Smooth muscle cell (in vitro differentiated cells): Measurements from ENCODE around the gene CA10. TPM values are rescaled to one million over a fixed set of nuclear protein-coding genes. Genes with fewer than 3 reads are reported as not detected.

Experiments
- DNase-seq: peaks from one replicate; lab custom pipeline; 2025; ENCODE audit not compliant: unreplicated experiment; lab: John Stamatoyannopoulos, UW
- H2AFZ ChIP-seq: fragments of 200-600 bp; sonication (generic); 2 replicates; pipeline ENCODE4 v1.6.0; 2016; ENCODE audit warnings: antibody characterized with exemption, low read depth, mild to moderate bottlenecking
- H3F3A ChIP-seq: fragments of 200-600 bp; sonication (generic); 2 replicates; pipeline ENCODE4 v1.6.0; 2017; ENCODE audit warnings: antibody characterized with exemption, low read depth
- H3K27ac ChIP-seq: fragments of 200-600 bp; sonication (generic); 2 replicates; pipeline ENCODE4 v1.5.1; 2016; ENCODE audit warnings: low read depth, mild to moderate bottlenecking
- H3K27me3 ChIP-seq: fragments of 200-600 bp; sonication (generic); 2 replicates; pipeline ENCODE4 v1.6.1; 2016; ENCODE audit warnings: low read depth, mild to moderate bottlenecking
- H3K36me3 ChIP-seq: fragments of 200-600 bp; sonication (generic); 2 replicates; pipeline ENCODE4 v1.5.1; 2016; ENCODE audit warnings: low read depth
- H3K4me1 ChIP-seq: fragments of 200-600 bp; sonication (generic); 2 replicates; pipeline ENCODE4 v1.5.1; 2016; ENCODE audit warnings: low read depth
- H3K4me2 ChIP-seq: fragments of 200-600 bp; sonication (generic); 2 replicates; pipeline ENCODE4 v1.6.0; 2016; ENCODE audit warnings: mild to moderate bottlenecking
- H3K4me3 ChIP-seq: fragments of 200-600 bp; sonication (generic); 2 replicates; pipeline ENCODE4 v1.5.1; 2016; ENCODE audit warnings: mild to moderate bottlenecking
- H3K79me2 ChIP-seq: fragments of 200-600 bp; sonication (generic); 2 replicates; pipeline ENCODE4 v1.6.0; 2016; ENCODE audit warnings: low read depth, mild to moderate bottlenecking
- H3K9ac ChIP-seq: fragments of 200-600 bp; sonication (generic); 2 replicates; pipeline ENCODE4 v1.6.0; 2016; ENCODE audit warnings: low read depth
- H3K9me3 ChIP-seq: fragments of 200-600 bp; sonication (generic); replicated peaks from 2 replicates; pipeline ENCODE4 v1.5.1; 2016; ENCODE audit warnings: low read depth
- H4K20me1 ChIP-seq: fragments of 200-600 bp; sonication (generic); 2 replicates; pipeline ENCODE4 v1.6.0; 2016; ENCODE audit warnings: low read depth
- WGBS: methylation state at CpG from one replicate; pipeline ENCODE4 v1.1.7; 2016; ENCODE audit warnings: low lambda C conversion rate; 5-methylcytosine and 5-hydroxymethylcytosine counted together
- polyA plus RNA-seq: library from polyadenylated mRNA; unstranded; fragments of >200 nt; fragmentation: Nextera tagmentation; extraction: Ambion mirVana; gene quantifications from 2 replicates; pipeline ENCODE4 v1.2.1, GENCODE V29; 2016
- total RNA-seq: library from RNA; depleted of rRNA; stranded (reverse); fragments of >200 nt; gene quantifications from 2 replicates; pipeline ENCODE4 v1.2.3, GENCODE V29; 2014
- TF ChIP-seq, protein P1 (sequence below): fragments of 200-600 bp; sonication (generic); IDR thresholded peaks from 2 replicates; pipeline ENCODE4 v1.5.1; 2017; ENCODE audit warnings: borderline replicate concordance, mild to moderate bottlenecking, antibody characterized with exemption; ENCODE audit not compliant: insufficient read depth, poor library complexity, severe bottlenecking

Gene CA10
- total and polyA plus RNA-seq, 2 experiments from 2014 or later: 0.54 TPM; not detected in 1

DNA sequence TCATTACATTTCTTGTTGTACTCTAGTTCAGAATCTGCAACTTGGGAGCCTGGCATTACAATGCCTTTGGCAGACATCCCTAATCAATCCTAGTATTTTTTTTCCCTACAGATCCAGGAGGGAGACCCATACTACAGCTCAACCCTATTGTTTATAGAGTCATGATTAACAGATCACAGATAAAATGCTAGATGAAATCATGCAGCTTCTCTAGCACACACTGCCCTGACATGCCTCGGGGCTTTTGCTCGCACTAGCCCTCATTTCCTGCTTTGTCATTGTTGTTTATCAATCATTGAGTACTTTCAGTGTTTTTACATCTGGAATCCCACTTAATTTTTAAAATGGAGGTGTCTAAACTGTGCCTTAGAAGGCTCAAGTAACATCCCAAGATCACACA is 412.5 kb downstream of the CA10 start:
- H3K4me2 ChIP-seq: no peak overlapping the region
- no peak for DNase-seq

DNA sequence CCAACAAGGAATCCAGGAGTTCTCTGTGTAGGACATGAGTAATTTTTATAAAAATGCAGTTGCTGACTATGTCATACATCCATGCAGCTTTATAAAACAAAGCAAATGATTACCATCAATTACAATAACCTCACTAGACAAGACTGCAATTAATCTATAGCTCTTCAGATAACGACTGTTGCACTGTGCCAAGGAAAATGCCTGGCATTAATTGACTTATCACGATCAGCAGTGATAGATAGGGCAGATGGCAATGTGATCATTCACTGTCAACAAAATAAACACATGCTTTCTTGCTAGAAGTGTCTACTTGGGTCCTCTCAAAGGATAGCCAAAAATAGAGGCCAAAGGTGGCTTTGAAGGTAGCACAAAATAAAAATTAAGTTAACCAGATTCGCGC is 415.0 kb downstream of the CA10 start:
- no peaks in the 10 kb centered on the region for H3K36me3 ChIP-seq
- TF ChIP-seq, protein P1, sequence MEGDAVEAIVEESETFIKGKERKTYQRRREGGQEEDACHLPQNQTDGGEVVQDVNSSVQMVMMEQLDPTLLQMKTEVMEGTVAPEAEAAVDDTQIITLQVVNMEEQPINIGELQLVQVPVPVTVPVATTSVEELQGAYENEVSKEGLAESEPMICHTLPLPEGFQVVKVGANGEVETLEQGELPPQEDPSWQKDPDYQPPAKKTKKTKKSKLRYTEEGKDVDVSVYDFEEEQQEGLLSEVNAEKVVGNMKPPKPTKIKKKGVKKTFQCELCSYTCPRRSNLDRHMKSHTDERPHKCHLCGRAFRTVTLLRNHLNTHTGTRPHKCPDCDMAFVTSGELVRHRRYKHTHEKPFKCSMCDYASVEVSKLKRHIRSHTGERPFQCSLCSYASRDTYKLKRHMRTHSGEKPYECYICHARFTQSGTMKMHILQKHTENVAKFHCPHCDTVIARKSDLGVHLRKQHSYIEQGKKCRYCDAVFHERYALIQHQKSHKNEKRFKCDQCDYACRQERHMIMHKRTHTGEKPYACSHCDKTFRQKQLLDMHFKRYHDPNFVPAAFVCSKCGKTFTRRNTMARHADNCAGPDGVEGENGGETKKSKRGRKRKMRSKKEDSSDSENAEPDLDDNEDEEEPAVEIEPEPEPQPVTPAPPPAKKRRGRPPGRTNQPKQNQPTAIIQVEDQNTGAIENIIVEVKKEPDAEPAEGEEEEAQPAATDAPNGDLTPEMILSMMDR: no peak
- H3K9ac ChIP-seq: no peak overlapping the region
- DNase-seq: no peak
- no peak overlapping the region for H2AFZ ChIP-seq
- H3K4me3 ChIP-seq: no peak overlapping the region
- H4K20me1 ChIP-seq: no peaks in the 10 kb centered on the region
- H3K27me3 ChIP-seq: no peaks in the 10 kb centered on the region
- no peak overlapping the region for H3K27ac ChIP-seq
- no peaks in the 10 kb centered on the region for H3K4me1 ChIP-seq
- WGBS: 95% methylated on average over 4 of the region's 4 CpGs
- H3K9me3 ChIP-seq: no peaks in the 10 kb centered on the region
- no peaks in the 10 kb centered on the region for H3K79me2 ChIP-seq
- H3K4me2 ChIP-seq: no peak overlapping the region
- H3F3A ChIP-seq: no peaks in the 10 kb centered on the region

More for the DNA sequence above, 412.5 kb downstream of the CA10 start:
- WGBS: 56% methylated on average over 2 of the region's 2 CpGs
- no peak overlapping the region for H3K4me3 ChIP-seq
- H3K9me3 ChIP-seq: no peaks in the 10 kb centered on the region
- H2AFZ ChIP-seq: no peak overlapping the region
- H3K27ac ChIP-seq: no peak overlapping the region
- no peaks in the 10 kb centered on the region for H3F3A ChIP-seq
- no peaks in the 10 kb centered on the region for H4K20me1 ChIP-seq
- no peak overlapping the region for H3K9ac ChIP-seq
- no peaks in the 10 kb centered on the region for H3K27me3 ChIP-seq
- no peaks in the 10 kb centered on the region for H3K79me2 ChIP-seq
- H3K4me1 ChIP-seq: no peaks in the 10 kb centered on the region
- TF ChIP-seq, protein P1: no peak
- H3K36me3 ChIP-seq: no peaks in the 10 kb centered on the region

DNA sequence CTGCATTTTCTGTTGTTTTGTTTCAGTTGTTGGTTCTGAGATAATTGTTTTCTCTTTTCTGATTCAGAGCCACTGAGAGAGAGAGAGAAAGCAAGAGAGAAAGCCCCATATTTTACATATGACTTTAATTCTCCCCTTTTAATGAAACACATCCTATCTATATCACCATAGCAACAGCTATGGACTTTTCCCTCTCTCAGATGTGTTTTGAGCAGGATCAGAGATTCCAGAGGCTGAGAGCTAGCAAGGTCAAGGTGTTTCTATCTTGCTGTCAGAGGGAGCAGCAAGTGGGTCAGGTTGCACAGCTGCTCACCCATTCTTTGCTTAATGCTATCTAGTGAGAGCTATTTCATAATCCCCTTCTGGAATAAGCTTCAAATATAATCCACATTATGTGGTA is 415.9 kb downstream of the CA10 start:
- no peaks in the 10 kb centered on the region for H3K4me1 ChIP-seq
- H3K4me3 ChIP-seq: no peak overlapping the region
- no peak overlapping the region for H2AFZ ChIP-seq
- DNase-seq: no peak
- TF ChIP-seq, protein P1: no peak
- H4K20me1 ChIP-seq: no peaks in the 10 kb centered on the region
- no peaks in the 10 kb centered on the region for H3F3A ChIP-seq
- H3K79me2 ChIP-seq: no peaks in the 10 kb centered on the region
- H3K27ac ChIP-seq: no peak overlapping the region
- H3K9me3 ChIP-seq: no peaks in the 10 kb centered on the region
- H3K36me3 ChIP-seq: no peaks in the 10 kb centered on the region
- H3K4me2 ChIP-seq: no peak overlapping the region
- no peak overlapping the region for H3K9ac ChIP-seq
- no peaks in the 10 kb centered on the region for H3K27me3 ChIP-seq

DNA sequence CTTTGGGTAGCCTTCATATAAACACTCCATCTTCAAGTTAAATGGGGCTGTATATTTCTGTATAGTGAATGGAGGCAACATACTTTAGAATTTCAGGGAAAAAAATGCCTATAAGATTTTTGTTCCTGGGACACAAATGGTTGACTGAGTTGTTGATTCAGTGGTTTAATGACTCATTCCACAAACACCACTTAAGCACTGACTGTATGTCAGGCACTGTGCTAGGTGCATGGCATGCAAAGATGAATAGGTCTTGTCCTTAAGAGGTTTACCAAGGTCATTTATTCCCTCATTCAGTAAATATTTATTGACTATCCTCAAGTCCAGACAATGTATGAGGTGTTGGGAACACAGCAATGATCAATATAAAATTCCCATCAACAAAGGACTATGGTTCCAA is 417.1 kb downstream of the CA10 start:
- Histone ChIP-seq H3K4me3 (no peak overlapping the region), H4K20me1 (no peaks in the 10 kb centered on the region), H2AFZ (no peak overlapping the region), H3K27ac (no peak overlapping the region), H3K27me3 (no peaks in the 10 kb centered on the region), H3K79me2 (no peaks in the 10 kb centered on the region), H3K4me1 (no peaks in the 10 kb centered on the region), H3K9ac (no peak overlapping the region), H3K36me3 (no peaks in the 10 kb centered on the region), H3F3A (no peaks in the 10 kb centered on the region), H3K4me2 (no peak overlapping the region), H3K9me3 (no peaks in the 10 kb centered on the region)
- TF ChIP-seq, protein P1: no peak
- DNase-seq: no peak
